Spleen (tissue), 7 donors: ENCODE results near the gene FOXA3.

Experiments
- POLR2A ChIP-seq, 3 donors: fragments of 450-650 bp; IDR thresholded peaks; one replicate each; pipeline ENCODE4 v1.5.1; 2017; ENCODE audit warnings: antibody characterized with exemption in 3 of 3, mild to moderate bottlenecking in 1 of 3
- POLR2AphosphoS5 ChIP-seq, 3 donors: sonication (generic); formaldehyde crosslinking; IDR thresholded peaks; one replicate each; pipeline ENCODE4 v1.5.1; 2017; ENCODE audit warnings: antibody characterized with exemption in 3 of 3
- TF ChIP-seq, protein P1 (sequence below), 11 experiments: fragments of 200-600 bp in 7 of 11; fragments of 450-650 bp in 4 of 11; sonication (generic) in 4 of 11; IDR thresholded peaks in 8 of 11; conservative IDR thresholded peaks in 3 of 11; 1 replicate in 7 of 11; 2 replicates in 4 of 11; pipeline versions ENCODE4 v1.4.0 to v1.8.0; 2016 to 2021; ENCODE audit warnings: antibody characterized with exemption in 11 of 11, inconsistent platforms in 4 of 11, mild to moderate bottlenecking in 1 of 11
- donor health status: DM: no; HTN: no; CAD: no; lungs with moderate emphysema.
- donor health status: DM: no; HTN: no; CAD: no.
- donor health status: DM: no; HTN: no; CAD: no.

DNA sequence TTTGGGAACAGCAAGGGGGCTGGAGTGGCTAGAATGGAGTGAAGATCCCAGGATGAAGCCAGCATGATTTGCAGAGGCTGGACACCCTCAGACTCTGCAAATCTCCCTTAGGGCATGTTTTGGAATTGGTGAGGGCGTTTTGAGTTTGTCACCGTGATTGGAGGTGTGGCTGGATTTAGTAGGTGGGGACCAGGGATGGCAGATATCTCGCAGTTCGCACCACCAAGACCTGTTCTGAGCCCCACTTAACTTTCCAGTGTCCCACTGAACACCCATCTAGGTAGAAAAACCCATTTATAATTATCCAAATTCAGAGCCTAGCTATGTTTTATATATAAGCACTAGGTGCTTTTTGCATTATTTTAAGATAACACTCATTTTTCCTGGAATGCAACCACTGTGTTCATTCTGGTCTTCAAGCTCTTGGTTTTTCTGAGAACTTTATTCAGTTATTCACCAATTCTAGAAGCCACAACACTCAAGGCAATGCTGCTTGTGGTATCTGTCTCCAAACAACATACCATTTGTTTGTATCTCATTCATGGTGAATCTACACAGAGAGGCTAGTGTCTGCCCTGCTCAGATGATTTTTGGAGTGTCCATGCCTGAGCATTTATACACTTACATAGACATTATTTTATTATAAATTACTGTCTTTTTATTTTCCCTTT is 53.4 kb downstream of the FOXA3 start:
- TF ChIP-seq, protein P1, sequence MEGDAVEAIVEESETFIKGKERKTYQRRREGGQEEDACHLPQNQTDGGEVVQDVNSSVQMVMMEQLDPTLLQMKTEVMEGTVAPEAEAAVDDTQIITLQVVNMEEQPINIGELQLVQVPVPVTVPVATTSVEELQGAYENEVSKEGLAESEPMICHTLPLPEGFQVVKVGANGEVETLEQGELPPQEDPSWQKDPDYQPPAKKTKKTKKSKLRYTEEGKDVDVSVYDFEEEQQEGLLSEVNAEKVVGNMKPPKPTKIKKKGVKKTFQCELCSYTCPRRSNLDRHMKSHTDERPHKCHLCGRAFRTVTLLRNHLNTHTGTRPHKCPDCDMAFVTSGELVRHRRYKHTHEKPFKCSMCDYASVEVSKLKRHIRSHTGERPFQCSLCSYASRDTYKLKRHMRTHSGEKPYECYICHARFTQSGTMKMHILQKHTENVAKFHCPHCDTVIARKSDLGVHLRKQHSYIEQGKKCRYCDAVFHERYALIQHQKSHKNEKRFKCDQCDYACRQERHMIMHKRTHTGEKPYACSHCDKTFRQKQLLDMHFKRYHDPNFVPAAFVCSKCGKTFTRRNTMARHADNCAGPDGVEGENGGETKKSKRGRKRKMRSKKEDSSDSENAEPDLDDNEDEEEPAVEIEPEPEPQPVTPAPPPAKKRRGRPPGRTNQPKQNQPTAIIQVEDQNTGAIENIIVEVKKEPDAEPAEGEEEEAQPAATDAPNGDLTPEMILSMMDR (IDR thresholded peaks at IDR 0.05 in 8 of 11, conservative IDR thresholded peaks at IDR 0.05 in 3 of 11) = no peak
- TF ChIP-seq POLR2AphosphoS5 (IDR thresholded peaks at IDR 0.05) (no peak), POLR2A (IDR thresholded peaks at IDR 0.05) (no peak)
